Measurements from ENCODE around the gene UNC45B.

GRCh38 chr17:35129154-35129972, 18.3 kb upstream of the UNC45B start:
- no peak for TF ChIP-seq CTCF (IDR thresholded peaks at IDR 0.05)
- no peak for TF ChIP-seq POLR2A (IDR thresholded peaks at IDR 0.05)
